B cell (primary cell): ENCODE data around the gene NTHL1. TPM values are rescaled to one million over a fixed set of nuclear protein-coding genes. Genes with fewer than 3 reads are reported as not detected.

Experiments used
- ATAC-seq: fragments of 200-7000 bp; cut with Tn5 transposase; one replicate; pipeline ENCODE4 v1.10.0; 2021; ENCODE audit warnings: low read depth, mild to moderate bottlenecking, moderate number of reproducible peaks, moderate library complexity
- CTCF ChIA-PET: fragments of 350-600 bp; sonication (Branson Sonifier 250); formaldehyde crosslinking; loops from one replicate; lab custom pipeline; 2021; ENCODE audit warnings: antibody characterized with exemption, inconsistent platforms; lab: Charles Lee
- POLR2A ChIA-PET: fragments of 350-600 bp; sonication (Branson Sonifier 250); formaldehyde crosslinking; loops from one replicate; lab custom pipeline; 2021; ENCODE audit warnings: antibody characterized with exemption; lab: Charles Lee
- DNase-seq: peaks from one replicate; pipeline ENCODE4 v3.0.0; 2013
- H2AFZ ChIP-seq: 2 replicates; pipeline ENCODE4 v1.6.1; 2012; ENCODE audit warnings: mild to moderate bottlenecking, low read depth, low read length; ENCODE audit not compliant: insufficient read depth, poor library complexity, severe bottlenecking
- H3K27ac ChIP-seq, 2 donors: 1 replicate in 1 of 2; 2 replicates in 1 of 2; pipeline ENCODE4 v1.5.1; 2012 to 2013; ENCODE audit warnings: low read length in 2 of 2, mild to moderate bottlenecking in 2 of 2, moderate library complexity in 1 of 2
- H3K27me3 ChIP-seq, 4 experiments: fragments of 200-600 bp in 1 of 4; sonication (generic) in 1 of 4; replicated peaks in 1 of 4; 1 replicate in 2 of 4; 2 replicates in 2 of 4; pipeline versions ENCODE4 v1.6.1 to v1.7.0; 2013 to 2016; ENCODE audit warnings: low read length in 3 of 4, mild to moderate bottlenecking in 2 of 4, mixed read lengths in 1 of 4, moderate library complexity in 1 of 4; ENCODE audit not compliant: insufficient read depth in 4 of 4, control insufficient read depth in 3 of 4; ENCODE audit errors: control extremely low read depth in 1 of 4
- H3K36me3 ChIP-seq, 2 experiments: replicated peaks in 1 of 2; 1 replicate in 1 of 2; 2 replicates in 1 of 2; pipeline versions ENCODE4 v1.6.1 to v1.7.1; 2013; ENCODE audit warnings: low read length in 1 of 2; ENCODE audit not compliant: insufficient read depth in 2 of 2, control insufficient read depth in 1 of 2; ENCODE audit errors: control extremely low read depth in 1 of 2, extremely low read depth in 1 of 2
- H3K4me1 ChIP-seq, 2 donors: fragments of 200-600 bp in 1 of 2; sonication (generic) in 1 of 2; 1 replicate in 1 of 2; 2 replicates in 1 of 2; pipeline versions ENCODE4 v1.5.1 to v1.6.1; 2013 to 2017; ENCODE audit warnings: low read length in 2 of 2; ENCODE audit not compliant: control insufficient read depth in 2 of 2, insufficient read depth in 2 of 2
- H3K4me2 ChIP-seq: replicated peaks from 2 replicates; pipeline ENCODE3; 2012; ENCODE audit warnings: mild to moderate bottlenecking, low read depth, low read length; ENCODE audit not compliant: poor library complexity, severe bottlenecking
- H3K4me3 ChIP-seq, 5 experiments: fragments of 200-600 bp in 1 of 5; sonication (generic) in 1 of 5; 1 replicate in 3 of 5; 2 replicates in 2 of 5; pipeline versions ENCODE4 v1.5.1 to v1.7.0; 2011 to 2016; ENCODE audit warnings: low read length in 4 of 5, mild to moderate bottlenecking in 4 of 5, low read depth in 2 of 5, control low read depth in 1 of 5, moderate library complexity in 1 of 5; ENCODE audit not compliant: insufficient read depth in 1 of 5; ENCODE audit errors: control extremely low read depth in 1 of 5, extremely low read depth in 1 of 5
- H3K79me2 ChIP-seq: fragments of 200-600 bp; sonication (generic); one replicate; pipeline ENCODE4 v1.6.0; 2016; ENCODE audit warnings: low read length; ENCODE audit not compliant: control insufficient read depth, insufficient read depth
- H3K9ac ChIP-seq: fragments of 200-600 bp; sonication (generic); 2 replicates; pipeline ENCODE4 v1.6.1; 2017; ENCODE audit warnings: mild to moderate bottlenecking, low read length, moderate library complexity
- H3K9me3 ChIP-seq, 3 donors: one replicate each; pipeline versions ENCODE4 v1.6.1 to v1.7.1; 2013; ENCODE audit warnings: low read length in 2 of 3; ENCODE audit not compliant: control insufficient read depth in 2 of 3, insufficient read depth in 1 of 3; ENCODE audit errors: control extremely low read depth in 1 of 3
- H4K20me1 ChIP-seq: 2 replicates; pipeline ENCODE4 v1.6.0; 2012; ENCODE audit warnings: mild to moderate bottlenecking, low read length; ENCODE audit not compliant: insufficient read depth, control insufficient read depth, poor library complexity, severe bottlenecking
- H3K27ac Mint-ChIP-seq: one replicate; pipeline ENCODE4 v1.8.0; 2021; ENCODE audit warnings: mixed read lengths
- H3K27me3 Mint-ChIP-seq: one replicate; pipeline ENCODE4 v1.8.0; 2021; ENCODE audit warnings: mixed read lengths
- H3K4me1 Mint-ChIP-seq: one replicate; pipeline ENCODE4 v1.8.0; 2021; ENCODE audit warnings: mixed read lengths
- H3K4me3 Mint-ChIP-seq: one replicate; pipeline ENCODE4 v1.8.0; 2021; ENCODE audit warnings: mixed read lengths
- H3K9me3 Mint-ChIP-seq: one replicate; pipeline ENCODE4 v1.8.0; 2022; ENCODE audit warnings: mixed read lengths; ENCODE audit not compliant: insufficient read depth
- EZH2 ChIP-seq: IDR thresholded peaks from 2 replicates; pipeline ENCODE4 v1.6.1; 2012; ENCODE audit warnings: borderline replicate concordance, low read depth, mild to moderate bottlenecking, moderate library complexity, low read length; ENCODE audit not compliant: insufficient read depth, poor library complexity, severe bottlenecking
- WGBS: methylation state at CpG from one replicate; pipeline ENCODE4 v1.1.5; 2013; ENCODE audit warnings: missing lambda C conversion rate; ENCODE audit not compliant: insufficient coverage; 5-methylcytosine and 5-hydroxymethylcytosine counted together
- intact Hi-C: fragments of 100-400 bp; cut with micrococcal nuclease; formaldehyde crosslinking; loops from one replicate; pipeline ENCODE4 v1.10.0; 2022
- polyA plus RNA-seq: library from polyadenylated mRNA; depleted of rRNA; stranded (reverse); fragments of >200 nt; gene quantifications from 2 replicates; pipeline ENCODE4 v1.2.3, GENCODE V29; 2012
- total RNA-seq, 2 donors: library from RNA; stranded (reverse); fragments of 120-200 nt in 1 of 2; gene quantifications; 1 replicate in 1 of 2; 2 replicates in 1 of 2; pipeline versions ENCODE4 v1.2.3 to v1.2.4, GENCODE V29; 2013 to 2022
- TF ChIP-seq, protein P1 (sequence below): fragments of 200-600 bp; IDR thresholded peaks from one replicate; pipeline ENCODE4 v1.8.0; 2022; ENCODE audit warnings: antibody characterized with exemption, mild to moderate bottlenecking

Gene NTHL1
- total and polyA plus RNA-seq, 2 donors (not counting 1 experiment from before 2014, with no cell fraction given): 17.5 to 27.6 TPM

DNA sequence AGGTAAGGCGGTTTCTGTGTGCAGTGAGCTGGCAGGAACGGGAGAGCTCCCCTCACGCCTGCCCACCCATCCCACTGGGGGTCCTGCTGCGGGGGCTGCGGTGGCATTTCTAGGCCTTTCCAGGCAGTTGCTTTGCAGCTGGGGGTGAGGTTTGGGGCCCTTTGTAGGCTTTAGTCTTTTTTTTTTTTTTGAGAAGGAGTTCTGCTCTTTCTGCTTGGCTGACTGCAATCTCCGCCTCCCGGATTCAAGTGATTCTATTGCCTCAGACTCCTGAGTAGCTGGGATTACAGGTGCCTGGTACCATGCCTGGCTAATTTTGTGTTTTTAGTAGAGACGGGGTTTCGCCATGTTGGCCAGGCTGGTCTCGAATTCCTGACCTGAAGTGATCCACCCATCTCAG, 11.2 kb upstream of the NTHL1 start:
- POLR2A ChIA-PET: no interaction called here
- CTCF ChIA-PET: interaction anchor here (1.2 kb wide), 1 partner anchor 82 kb away, joined by 3 read pairs; no protein-coding TSS in a partner anchor
- intact Hi-C loops: no loop called here
- Mint-ChIP-seq H3K4me3 (no peak overlapping the region), H3K27ac (no peak overlapping the region), H3K27me3 (no peaks in the 10 kb centered on the region), H3K4me1 (no peaks in the 10 kb centered on the region), H3K9me3 (no peaks in the 10 kb centered on the region)
- H3K9me3 ChIP-seq: no peaks in the 10 kb centered on the region
- H3K9ac ChIP-seq: no peak overlapping the region
- H3K4me3 ChIP-seq: no peak overlapping the region
- no peak overlapping the region for H3K27ac ChIP-seq
- 92% methylated on average over 5 of the region's 10 CpGs for WGBS
- H3K4me2 ChIP-seq: no peak overlapping the region
- ATAC-seq (no peak), DNase-seq (no peak)
- H2AFZ ChIP-seq: no peak overlapping the region
- TF ChIP-seq EZH2: no peak
- TF ChIP-seq, protein P1, sequence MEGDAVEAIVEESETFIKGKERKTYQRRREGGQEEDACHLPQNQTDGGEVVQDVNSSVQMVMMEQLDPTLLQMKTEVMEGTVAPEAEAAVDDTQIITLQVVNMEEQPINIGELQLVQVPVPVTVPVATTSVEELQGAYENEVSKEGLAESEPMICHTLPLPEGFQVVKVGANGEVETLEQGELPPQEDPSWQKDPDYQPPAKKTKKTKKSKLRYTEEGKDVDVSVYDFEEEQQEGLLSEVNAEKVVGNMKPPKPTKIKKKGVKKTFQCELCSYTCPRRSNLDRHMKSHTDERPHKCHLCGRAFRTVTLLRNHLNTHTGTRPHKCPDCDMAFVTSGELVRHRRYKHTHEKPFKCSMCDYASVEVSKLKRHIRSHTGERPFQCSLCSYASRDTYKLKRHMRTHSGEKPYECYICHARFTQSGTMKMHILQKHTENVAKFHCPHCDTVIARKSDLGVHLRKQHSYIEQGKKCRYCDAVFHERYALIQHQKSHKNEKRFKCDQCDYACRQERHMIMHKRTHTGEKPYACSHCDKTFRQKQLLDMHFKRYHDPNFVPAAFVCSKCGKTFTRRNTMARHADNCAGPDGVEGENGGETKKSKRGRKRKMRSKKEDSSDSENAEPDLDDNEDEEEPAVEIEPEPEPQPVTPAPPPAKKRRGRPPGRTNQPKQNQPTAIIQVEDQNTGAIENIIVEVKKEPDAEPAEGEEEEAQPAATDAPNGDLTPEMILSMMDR: no peak
- no peaks in the 10 kb centered on the region for H3K4me1 ChIP-seq
- peaks cover 0 to 46% of the 10 kb centered on the region in 2 experiments for H3K36me3 ChIP-seq
- no peaks in the 10 kb centered on the region for H3K79me2 ChIP-seq
- H4K20me1 ChIP-seq: no peaks in the 10 kb centered on the region
- H3K27me3 ChIP-seq: no peaks in the 10 kb centered on the region

GRCh38 chr16:2058420-2058819, 10.8 kb upstream of the NTHL1 start:
- Histone ChIP-seq H3K27ac (no peak overlapping the region), H3K36me3 (peaks cover 0 to 50% of the 10 kb centered on the region in 2 experiments), H3K4me2 (no peak overlapping the region), H2AFZ (no peak overlapping the region), H3K4me1 (no peaks in the 10 kb centered on the region), H3K9ac (no peak overlapping the region), H4K20me1 (no peaks in the 10 kb centered on the region), H3K4me3 (no peak overlapping the region), H3K27me3 (no peaks in the 10 kb centered on the region), H3K9me3 (no peaks in the 10 kb centered on the region), H3K79me2 (no peaks in the 10 kb centered on the region)
- intact Hi-C loops: no loop called here
- CTCF ChIA-PET: interaction anchor here (0.5 to 1.2 kb wide), 2 partner anchors 82 to 887 kb away, joined by 3 read pairs; no protein-coding TSS in a partner anchor
- H3K4me1 Mint-ChIP-seq: no peaks in the 10 kb centered on the region
- no peak overlapping the region for H3K4me3 Mint-ChIP-seq
- POLR2A ChIA-PET: no interaction called here
- no peaks in the 10 kb centered on the region for H3K9me3 Mint-ChIP-seq
- TF ChIP-seq, protein P1: no peak
- TF ChIP-seq EZH2: no peak
- DNase-seq: no peak
- no peaks in the 10 kb centered on the region for H3K27me3 Mint-ChIP-seq
- 97% methylated on average over 13 of the region's 13 CpGs for WGBS
- no peak for ATAC-seq
- H3K27ac Mint-ChIP-seq: no peak overlapping the region
